Measurements from ENCODE around the gene MAP2.

MAP2 gene

GRCh38 chr2:209425471-209426071 lies 1.7 kb downstream of the MAP2 start:
- no peak for DNase-seq (ENCODE audit: low read depth)

DNA sequence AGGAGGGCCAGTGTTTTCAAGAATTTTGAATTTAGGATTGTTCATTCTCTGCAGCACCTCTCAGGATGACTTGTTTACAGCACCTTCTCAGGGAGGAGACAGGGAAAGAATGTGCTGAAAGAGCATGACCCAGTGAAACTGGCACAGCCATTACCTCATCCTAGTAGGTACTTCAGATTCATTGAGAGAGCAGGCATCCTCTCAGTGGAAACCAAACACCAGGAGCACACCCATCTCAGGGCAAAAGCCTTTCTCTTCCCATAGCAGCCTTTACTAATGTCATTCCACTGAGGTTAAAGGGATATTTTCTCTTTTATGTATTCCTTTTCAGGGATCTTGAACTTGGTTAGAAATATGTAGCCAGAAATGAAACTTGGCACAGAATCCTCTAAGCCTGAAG lies 2.6 kb downstream of the MAP2 start:
- DNase-seq (ENCODE audit: low read depth), result no peak

DNA sequence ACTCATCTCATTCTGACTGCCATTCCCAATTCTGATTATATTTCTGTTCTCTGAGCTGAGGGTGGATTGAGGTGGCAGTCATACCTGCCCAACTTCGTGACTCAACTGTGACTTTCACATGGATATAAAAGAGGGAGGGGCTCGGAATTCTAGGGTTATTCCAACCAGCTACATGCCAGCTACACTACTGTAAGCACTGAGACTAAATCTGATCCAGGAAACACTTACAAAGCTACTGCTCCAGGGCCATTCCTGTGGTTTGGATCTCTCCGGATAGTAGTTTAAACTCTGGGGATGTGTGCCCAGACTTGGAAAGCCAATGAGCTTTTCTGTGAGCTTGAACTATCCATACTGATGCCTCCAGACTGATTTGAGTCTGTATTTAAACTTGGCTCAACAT lies 7.9 kb downstream of the MAP2 start:
- DNase-seq (ENCODE audit: low read depth), result no peak

- no peak for DNase-seq (ENCODE audit: low read depth)
Observed at GRCh38 chr2:209441541-209441940, 17.7 kb downstream of the MAP2 start.

GRCh38 chr2:209442939-209443338 lies 19.1 kb downstream of the MAP2 start:
- DNase-seq (ENCODE audit: low read depth), result no peak

GRCh38 chr2:209445485-209445884 lies 21.6 kb downstream of the MAP2 start:
- no peak for DNase-seq (ENCODE audit: low read depth)

- no peak for DNase-seq (ENCODE audit: low read depth)
Observed at GRCh38 chr2:209451209-209451834, 27.5 kb downstream of the MAP2 start.

- DNase-seq (ENCODE audit: low read depth), result no peak
Observed at GRCh38 chr2:209456489-209456888, 32.6 kb downstream of the MAP2 start.

DNA sequence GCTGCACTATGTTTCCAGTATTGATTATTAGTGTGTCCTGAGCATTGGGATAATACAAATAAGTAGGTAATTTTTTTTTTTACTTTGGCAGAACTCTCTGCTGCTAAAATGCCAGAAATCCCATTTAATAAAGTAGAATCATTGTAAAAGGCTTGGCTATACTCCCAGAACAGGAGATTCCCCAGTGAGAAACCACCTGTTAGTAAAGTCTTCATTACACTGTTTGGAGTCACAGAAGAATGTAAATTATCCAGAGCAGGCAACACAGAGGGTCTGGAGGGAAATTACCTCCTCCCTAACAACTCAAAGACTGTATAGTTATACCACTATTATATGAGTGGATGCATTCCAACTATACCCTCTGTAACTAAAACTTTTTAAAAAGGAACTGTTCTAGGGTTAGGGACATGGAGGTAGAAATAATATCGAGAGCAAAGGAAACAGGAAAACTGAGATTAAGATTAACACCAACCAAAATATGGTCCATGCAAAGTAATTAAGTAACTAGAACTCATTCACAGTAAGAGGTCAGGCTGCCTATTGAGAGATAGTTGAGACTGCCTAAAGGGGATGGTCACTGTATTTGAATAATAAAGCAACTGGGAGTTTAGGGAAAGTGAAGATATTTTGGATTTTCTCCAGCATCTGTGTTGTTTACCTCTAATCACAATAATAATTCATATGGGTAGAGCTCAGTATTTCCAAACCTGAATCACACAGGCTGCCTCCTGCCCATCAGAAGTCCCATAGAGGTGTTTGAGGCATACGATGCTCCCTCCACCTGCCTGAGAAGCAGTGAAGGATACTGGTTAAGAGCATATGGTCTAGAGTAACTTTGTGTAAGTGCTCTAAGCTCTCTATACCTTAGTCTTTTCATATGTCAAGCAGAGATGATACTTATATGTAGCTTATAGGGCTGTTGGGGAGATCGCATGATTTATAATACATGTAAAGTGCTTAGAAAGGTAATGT lies 34.4 kb downstream of the MAP2 start:
- no peak for DNase-seq (ENCODE audit: low read depth)

DNA sequence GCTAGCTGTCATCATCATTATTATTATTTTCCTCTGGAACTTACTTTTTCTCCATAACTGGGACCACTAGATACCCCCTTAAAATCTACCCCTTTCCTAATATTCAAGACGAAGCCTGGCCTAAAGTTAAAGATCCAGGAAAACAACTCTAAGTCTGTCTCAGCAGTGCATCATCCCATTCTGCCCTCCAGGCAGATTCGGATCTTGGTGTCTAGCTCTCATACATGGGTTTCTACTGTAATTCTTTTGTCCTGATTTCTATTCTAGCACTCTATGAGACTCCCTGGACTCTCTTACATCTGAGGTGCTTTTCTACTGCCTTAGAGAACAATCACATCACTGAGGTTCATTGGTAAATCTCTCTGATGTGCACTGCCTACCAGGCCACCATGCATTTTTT lies 35.5 kb downstream of the MAP2 start:
- no peak for DNase-seq (ENCODE audit: low read depth)

- DNase-seq (ENCODE audit: low read depth), result no peak
Observed at GRCh38 chr2:209460151-209460761, 36.4 kb downstream of the MAP2 start.

DNA sequence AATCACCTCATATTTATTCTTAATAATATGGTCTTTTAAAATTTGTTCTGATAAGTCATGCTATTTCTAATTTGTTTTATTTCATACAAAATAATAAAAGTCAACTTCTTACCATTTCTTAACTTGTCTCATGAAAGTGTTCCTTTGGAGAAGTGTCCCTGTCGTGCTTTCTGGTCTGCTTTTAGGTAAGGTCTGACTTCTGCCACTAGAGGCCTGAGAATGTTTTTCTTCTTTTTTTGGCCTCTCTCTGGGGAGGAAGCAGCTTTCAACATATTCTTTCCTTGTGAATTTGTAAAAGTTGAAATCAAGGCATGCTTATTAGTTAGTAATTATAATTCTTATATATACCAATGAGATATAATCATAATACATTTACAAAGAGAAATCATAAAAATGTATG lies 39.4 kb downstream of the MAP2 start:
- no peak for DNase-seq (ENCODE audit: low read depth)

- no peak for DNase-seq (ENCODE audit: low read depth)
Observed at GRCh38 chr2:209463835-209464234, 40.0 kb downstream of the MAP2 start.

DNA sequence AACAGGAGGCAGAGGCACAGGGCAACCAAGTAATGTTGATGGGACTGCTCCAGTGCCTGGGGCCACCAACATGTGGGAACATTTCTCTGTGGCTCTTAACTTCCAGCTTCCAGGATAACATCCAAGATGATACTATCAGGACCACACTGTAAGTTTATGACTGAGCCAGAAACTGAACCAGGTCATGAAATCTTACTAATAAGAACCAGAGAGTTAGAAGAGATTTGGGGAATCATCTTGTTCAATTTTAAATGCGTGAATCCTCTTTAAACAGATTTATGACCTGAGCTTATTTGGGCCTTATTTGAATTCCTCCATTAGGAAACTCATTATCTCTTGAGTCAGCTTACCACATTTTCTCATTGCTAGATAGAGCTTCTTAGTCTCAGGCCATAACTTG lies 45.0 kb downstream of the MAP2 start:
- no peak for DNase-seq (ENCODE audit: low read depth)

GRCh38 chr2:209469481-209469880 lies 45.6 kb downstream of the MAP2 start:
- DNase-seq (ENCODE audit: low read depth), result no peak

DNA sequence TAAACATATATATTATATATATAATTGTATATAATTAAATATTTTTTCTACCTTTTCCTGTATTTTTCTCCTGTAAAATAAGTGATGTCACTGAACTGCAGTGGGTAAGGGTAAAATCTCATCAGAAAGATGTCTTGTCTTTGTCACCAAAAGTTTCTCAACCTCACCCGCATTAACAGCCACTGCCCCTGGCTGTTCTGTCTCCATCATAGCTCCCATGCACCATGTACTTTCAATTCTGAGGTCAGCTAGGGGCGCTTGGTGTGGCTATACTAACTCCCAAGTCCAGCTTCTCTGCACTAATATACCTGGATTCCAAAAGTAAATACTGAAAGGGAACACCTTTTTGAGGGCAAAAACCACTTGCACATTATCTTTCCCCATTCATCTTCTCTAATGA lies 46.6 kb downstream of the MAP2 start:
- DNase-seq (ENCODE audit: low read depth), result no peak

DNA sequence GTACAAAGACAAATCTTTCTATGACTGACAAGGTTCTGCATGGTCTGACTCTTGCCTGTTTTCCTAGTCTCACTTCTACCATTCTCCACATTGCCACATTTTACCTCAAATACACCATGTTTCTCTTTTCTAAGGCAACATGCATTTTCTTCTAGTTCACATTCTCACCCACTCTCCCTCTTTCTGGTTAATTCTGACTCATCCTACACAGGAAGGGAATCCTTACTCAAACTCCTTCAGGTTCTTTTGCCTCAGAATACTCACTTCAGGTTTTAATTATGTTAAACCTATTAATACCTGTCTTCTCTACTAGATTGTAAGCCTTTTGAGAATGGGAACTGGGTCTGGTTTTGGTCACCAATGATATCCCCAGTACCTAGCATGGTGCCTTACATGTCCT lies 47.2 kb downstream of the MAP2 start:
- no peak for DNase-seq (ENCODE audit: low read depth)

GRCh38 chr2:209472112-209472832 lies 48.4 kb downstream of the MAP2 start:
- peak; percentile 46 for DNase-seq (ENCODE audit: low read depth)

GRCh38 chr2:209472871-209473270 lies 49.0 kb downstream of the MAP2 start:
- DNase-seq (ENCODE audit: low read depth), result no peak

- peak; percentile 91 for DNase-seq (ENCODE audit: low read depth)
Observed at GRCh38 chr2:209473930-209474419, 50.1 kb downstream of the MAP2 start.

DNA sequence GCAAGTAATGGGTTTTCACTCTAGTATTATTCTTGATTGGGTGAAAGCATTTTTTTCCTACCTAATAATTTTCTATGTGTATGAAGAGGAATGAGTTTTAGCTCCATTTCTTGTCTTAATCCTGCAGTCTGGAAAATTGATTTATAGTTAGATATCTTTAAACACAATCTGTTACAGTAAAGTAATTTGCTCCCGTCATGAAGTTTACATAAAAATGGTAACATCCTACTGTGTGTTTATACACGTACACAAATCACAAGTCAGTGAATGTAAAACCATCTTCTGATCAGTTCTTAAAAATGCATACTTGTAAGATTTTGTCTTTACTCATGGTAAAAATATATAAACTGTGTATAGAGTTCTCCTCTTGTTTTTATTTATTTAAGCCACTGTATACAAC lies 51.1 kb downstream of the MAP2 start:
- DNase-seq (ENCODE audit: low read depth), result no peak
